ENCODE results near the gene PCDHGB7.
A peak's percentile ranks its signal among the peaks of the same experiment; 100 is the strongest.
"Not testable (repeated sequence)": the region's sequence is repeated elsewhere in the genome, so short reads cannot be mapped to it uniquely, and the experiment has no call there.

Gene PCDHGB7

GRCh38 chr5:141397756-141398551 lies 19.5 kb upstream of the PCDHGB7 start, which contains the start of gene PCDHGB5:
PCDHGB5 (plus strand) TSS chr5:141397947; CDS start chr5:141398128, 181 bp downstream.
- peak; percentile 56 for DNase-seq

GRCh38 chr5:141398608-141399007 lies 18.9 kb upstream of the PCDHGB7 start:
- DNase-seq, result no peak

- DNase-seq, result no peak
Observed at GRCh38 chr5:141399555-141400258, 17.8 kb upstream of the PCDHGB7 start.

GRCh38 chr5:141402553-141403243 lies 14.8 kb upstream of the PCDHGB7 start, which contains the start of gene PCDHGA9:
PCDHGA9 (plus strand) TSS chr5:141402778; CDS start chr5:141402953, 175 bp downstream.
- no peak for DNase-seq

- DNase-seq, result no peak
Observed at GRCh38 chr5:141403387-141403786, 14.1 kb upstream of the PCDHGB7 start.

- DNase-seq, result peak; percentile 50
Observed at GRCh38 chr5:141407790-141408505, 9.5 kb upstream of the PCDHGB7 start, which contains the start of gene PCDHGB6. PCDHGB6 (plus strand) TSS chr5:141408021; CDS start chr5:141408203, 182 bp downstream.

- DNase-seq, result no peak
Observed at GRCh38 chr5:141409598-141410306, 7.7 kb upstream of the PCDHGB7 start.

- no peak for DNase-seq
Observed at GRCh38 chr5:141411575-141411974, 5.9 kb upstream of the PCDHGB7 start.

GRCh38 chr5:141412854-141413539 lies 4.5 kb upstream of the PCDHGB7 start, which contains the start of gene PCDHGA10:
PCDHGA10 (plus strand) TSS chr5:141412987; CDS start chr5:141413176, 189 bp downstream.
- peak; percentile 59 for DNase-seq

- no peak for DNase-seq
Observed at GRCh38 chr5:141413540-141414069, 3.9 kb upstream of the PCDHGB7 start.

GRCh38 chr5:141414548-141415274 lies 2.8 kb upstream of the PCDHGB7 start:
- not testable (repeated sequence) for DNase-seq

- DNase-seq, result not testable (repeated sequence)
Observed at GRCh38 chr5:141415275-141415618, 2.2 kb upstream of the PCDHGB7 start.

GRCh38 chr5:141419074-141419880 lies 1.8 kb downstream of the PCDHGB7 start:
- DNase-seq, result no peak

GRCh38 chr5:141420855-141421488 lies 3.5 kb downstream of the PCDHGB7 start, which contains the start of gene PCDHGA11:
PCDHGA11 (plus strand) TSS chr5:141421051; CDS start chr5:141421228, 177 bp downstream.
- DNase-seq, result peak; percentile 34

GRCh38 chr5:141421489-141421855 lies 4.0 kb downstream of the PCDHGB7 start:
- DNase-seq, result no peak

GRCh38 chr5:141422742-141423291 lies 5.3 kb downstream of the PCDHGB7 start:
- no peak for DNase-seq

- no peak for DNase-seq
Observed at GRCh38 chr5:141427783-141428426, 10.4 kb downstream of the PCDHGB7 start.

All from stimulated activated CD4-positive, alpha-beta T cell treated with anti-CD3 and anti-CD28 coated beads, Interleukin-4, amount 100 ng/mL, for 1 hour (primary cell).